ENCODE data around the gene PTGDS.

Gene PTGDS

DNA sequence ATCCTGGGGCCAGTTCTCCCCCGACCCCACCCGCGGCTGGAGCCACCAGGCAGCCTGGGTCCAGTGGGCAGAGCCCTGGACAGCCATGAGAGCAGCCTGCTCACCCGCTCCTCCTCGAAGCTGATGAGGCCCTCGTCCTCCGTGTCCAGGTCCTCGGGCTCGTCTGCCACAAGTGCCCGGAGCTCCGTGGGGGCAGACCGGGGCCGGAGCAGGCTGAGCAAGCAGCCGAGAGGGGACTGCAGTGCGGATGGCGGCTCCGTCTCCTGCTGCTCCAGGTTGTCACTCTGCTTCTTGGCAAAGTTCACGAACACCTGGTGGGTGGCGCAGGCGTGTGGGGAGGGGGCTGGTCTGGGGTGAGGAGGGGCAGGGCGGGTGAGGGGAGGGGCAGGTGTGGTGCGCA lies 31.0 kb downstream of the PTGDS start:
- TF ChIP-seq, protein P1, sequence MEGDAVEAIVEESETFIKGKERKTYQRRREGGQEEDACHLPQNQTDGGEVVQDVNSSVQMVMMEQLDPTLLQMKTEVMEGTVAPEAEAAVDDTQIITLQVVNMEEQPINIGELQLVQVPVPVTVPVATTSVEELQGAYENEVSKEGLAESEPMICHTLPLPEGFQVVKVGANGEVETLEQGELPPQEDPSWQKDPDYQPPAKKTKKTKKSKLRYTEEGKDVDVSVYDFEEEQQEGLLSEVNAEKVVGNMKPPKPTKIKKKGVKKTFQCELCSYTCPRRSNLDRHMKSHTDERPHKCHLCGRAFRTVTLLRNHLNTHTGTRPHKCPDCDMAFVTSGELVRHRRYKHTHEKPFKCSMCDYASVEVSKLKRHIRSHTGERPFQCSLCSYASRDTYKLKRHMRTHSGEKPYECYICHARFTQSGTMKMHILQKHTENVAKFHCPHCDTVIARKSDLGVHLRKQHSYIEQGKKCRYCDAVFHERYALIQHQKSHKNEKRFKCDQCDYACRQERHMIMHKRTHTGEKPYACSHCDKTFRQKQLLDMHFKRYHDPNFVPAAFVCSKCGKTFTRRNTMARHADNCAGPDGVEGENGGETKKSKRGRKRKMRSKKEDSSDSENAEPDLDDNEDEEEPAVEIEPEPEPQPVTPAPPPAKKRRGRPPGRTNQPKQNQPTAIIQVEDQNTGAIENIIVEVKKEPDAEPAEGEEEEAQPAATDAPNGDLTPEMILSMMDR (IDR thresholded peaks at IDR 0.05; ENCODE audit: low read depth, low read length), result no peak

DNA sequence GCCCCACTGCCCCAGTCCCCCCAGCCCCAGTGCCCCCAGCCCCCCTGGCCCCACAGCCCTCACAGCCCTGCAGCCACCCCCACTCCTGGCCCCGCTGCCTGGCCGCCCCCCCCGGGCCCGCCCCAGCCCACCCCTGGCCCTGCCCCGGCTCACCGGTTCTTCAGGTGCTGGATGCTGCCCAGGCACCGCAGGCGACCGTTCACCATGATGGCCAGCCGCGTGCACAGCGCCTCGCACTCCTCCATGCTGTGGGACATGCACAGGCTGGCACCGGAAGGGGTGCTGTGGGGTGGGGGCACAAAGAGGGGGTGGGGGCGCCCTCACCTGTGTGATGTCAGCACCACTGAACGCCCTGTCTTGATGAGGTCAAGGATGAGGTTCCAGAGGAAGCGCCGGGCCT lies 31.9 kb downstream of the PTGDS start:
- H3K4me3 ChIP-seq (replicated peaks in 1 of 2; ENCODE audit: low read depth in 2 of 2, low read length in 2 of 2), result no peak overlapping the region
- no peak for DNase-seq (ENCODE audit: low read depth in 2 of 2)
- TF ChIP-seq, protein P1 (IDR thresholded peaks at IDR 0.05; ENCODE audit: low read depth, low read length), result no peak

More for the DNA sequence above, 31.0 kb downstream of the PTGDS start:
- no peak overlapping the region for H3K4me3 ChIP-seq (replicated peaks in 1 of 2; ENCODE audit: low read depth in 2 of 2, low read length in 2 of 2)
- DNase-seq (ENCODE audit: low read depth in 2 of 2), result no peak

DNA sequence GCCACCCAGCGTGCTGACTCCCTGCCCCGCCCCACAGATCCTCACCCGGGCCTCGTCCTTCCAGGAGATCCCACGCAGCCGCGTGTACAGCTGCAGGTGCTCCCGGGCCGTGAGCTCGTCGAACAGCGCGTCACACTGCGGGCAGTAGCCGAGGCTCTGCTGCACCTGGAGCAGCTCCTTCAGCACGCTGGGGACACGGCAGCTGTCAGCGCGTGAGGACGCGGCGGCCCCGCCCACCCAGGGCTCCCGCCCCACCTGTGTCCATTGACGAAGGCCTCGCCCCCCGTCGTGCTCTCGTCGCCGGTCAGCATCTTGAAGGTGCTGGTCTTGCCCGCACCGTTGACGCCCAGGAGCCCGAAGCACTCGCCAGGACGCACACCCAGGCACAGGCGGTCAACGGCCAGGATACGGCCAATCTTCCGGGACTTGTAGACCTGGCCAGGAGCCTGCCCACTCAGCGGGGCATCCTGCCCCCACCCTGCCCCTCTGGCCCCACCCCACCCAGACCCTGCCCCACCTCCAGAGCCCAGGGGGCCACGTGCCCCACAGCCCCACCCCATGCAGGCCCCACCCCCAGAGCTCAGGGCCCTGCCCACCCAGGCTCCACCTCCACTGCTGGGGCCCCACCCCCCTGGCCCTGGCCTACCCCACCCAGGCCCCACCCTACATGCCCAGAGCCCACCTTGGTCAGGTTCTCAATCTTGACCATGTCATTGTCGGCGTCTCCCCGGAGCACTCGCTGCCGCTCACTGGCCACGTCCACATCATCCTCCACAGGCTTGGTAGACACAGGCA lies 32.8 kb downstream of the PTGDS start:
- no peak overlapping the region for H3K4me3 ChIP-seq (replicated peaks in 1 of 2; ENCODE audit: low read depth in 2 of 2, low read length in 2 of 2)
- DNase-seq (ENCODE audit: low read depth in 2 of 2), result no peak
- TF ChIP-seq, protein P1 (IDR thresholded peaks at IDR 0.05; ENCODE audit: low read depth, low read length), result no peak

DNA sequence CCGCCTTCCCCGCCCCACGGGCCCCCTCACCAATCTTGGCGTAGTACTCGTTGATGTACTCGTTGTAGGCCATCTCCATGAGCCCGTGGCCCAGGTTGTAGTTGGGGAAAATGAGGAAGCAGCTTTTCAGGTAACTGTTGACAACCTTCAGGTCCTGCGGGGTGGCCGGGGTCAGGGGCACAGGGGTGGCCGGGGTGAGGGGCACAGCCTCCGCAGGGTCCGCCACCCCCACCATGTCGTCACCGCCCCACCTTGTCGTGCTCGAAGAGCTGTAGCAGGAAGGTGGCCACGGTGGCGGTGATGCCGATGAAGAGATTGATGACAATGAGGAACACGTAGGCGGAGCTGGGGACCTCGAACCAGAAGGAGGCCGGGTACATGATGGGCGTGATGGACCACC lies 33.9 kb downstream of the PTGDS start:
- H3K4me3 ChIP-seq (replicated peaks in 1 of 2; ENCODE audit: low read depth in 2 of 2, low read length in 2 of 2), result no peak overlapping the region
- no peak for DNase-seq (ENCODE audit: low read depth in 2 of 2)
- TF ChIP-seq, protein P1 (IDR thresholded peaks at IDR 0.05; ENCODE audit: low read depth, low read length), result no peak

DNA sequence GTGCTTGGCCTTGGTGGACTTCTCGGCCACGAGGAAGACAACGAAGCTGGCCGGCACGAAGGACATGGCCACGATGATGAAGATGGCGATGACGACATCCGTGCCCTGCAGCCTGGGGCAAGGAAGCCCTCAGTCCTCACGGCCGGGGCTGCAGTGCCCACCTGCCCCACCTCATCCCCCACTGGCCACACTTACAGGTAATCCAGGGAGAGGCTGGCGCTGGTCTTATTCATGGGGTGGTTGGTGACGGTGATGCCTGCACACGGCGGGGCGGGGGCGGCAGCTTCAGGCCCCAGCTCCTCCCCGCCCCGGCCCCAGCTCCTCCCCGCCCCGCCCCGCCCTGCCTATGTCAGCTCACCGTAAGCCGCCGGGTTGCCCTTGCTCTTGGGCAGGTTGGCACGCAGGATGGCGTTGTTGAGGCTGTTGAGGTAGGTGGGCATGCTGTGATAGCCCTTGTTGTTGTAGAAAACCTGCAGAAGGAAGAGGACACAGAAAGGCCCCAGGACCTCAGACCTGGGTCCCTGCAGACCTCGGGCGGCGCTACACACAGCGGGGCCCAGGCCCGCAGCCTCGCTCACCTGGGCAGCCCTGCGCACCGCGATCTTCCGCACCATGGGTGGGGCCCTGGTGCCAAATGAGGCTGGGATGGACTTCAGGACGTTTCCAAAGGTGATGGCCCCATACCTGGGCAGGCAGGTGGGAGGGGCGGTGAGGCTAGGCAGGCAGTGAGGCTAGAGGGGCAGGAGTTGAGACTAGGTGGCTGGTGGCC lies 34.8 kb downstream of the PTGDS start:
- TF ChIP-seq, protein P1 (IDR thresholded peaks at IDR 0.05; ENCODE audit: low read depth, low read length), result no peak
- no peak for DNase-seq (ENCODE audit: low read depth in 2 of 2)
- H3K4me3 ChIP-seq (replicated peaks in 1 of 2; ENCODE audit: low read depth in 2 of 2, low read length in 2 of 2), result no peak overlapping the region

DNA sequence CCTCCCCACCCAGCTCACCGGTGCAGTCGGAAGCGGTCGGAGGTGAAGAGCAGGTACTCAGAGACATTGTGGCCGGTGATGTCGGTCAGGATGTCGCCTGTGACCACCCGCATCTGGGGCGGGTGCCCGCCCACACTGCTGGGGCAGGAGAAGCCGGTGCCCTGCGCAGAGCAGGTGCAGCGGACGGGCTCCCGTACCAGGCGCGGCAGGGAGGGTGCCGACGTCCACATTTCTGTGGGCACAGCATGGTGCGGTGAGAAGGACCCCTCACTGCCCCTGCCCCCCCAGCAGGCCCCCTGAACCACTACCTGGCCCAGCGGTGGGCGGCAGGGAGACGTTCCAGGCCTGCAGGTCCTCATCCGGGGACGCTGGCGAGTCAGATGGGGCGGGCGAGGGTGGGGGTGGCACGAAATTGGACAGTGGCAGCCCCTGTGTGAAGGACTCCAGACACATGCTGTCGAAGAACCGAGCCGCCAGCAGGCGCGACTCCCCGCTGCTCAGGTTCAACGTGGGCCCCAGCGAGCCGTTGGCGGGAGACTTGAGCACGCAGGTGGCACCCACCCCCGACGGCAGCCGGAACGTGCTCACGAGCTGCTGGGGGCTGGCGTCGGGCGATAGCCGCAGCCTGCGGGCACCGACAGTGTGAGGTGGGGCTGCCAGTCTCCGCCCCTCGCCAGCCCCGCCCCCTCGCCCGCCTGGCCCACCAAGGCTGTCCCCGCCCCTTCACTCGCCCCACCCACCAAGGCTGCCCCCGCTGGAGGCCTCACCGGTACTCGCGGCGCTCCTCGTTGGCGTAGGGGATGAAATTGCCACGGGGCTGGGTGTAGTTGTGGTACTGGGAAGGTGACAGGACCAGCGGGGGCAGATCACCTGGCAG lies 35.6 kb downstream of the PTGDS start:
- H3K4me3 ChIP-seq (replicated peaks in 1 of 2; ENCODE audit: low read depth in 2 of 2, low read length in 2 of 2), result no peak overlapping the region
- no peak for DNase-seq (ENCODE audit: low read depth in 2 of 2)
- TF ChIP-seq, protein P1 (IDR thresholded peaks at IDR 0.05; ENCODE audit: low read depth, low read length), result no peak
